PFSK-1 (cell line): Measurements from ENCODE around the gene PCDHGA1.

ENCODE experiments used
- FOXP2 ChIP-seq: optimal IDR thresholded peaks from 2 replicates; pipeline ENCODE3; 2011; ENCODE audit warnings: borderline replicate concordance, control low read depth, inconsistent platforms; ENCODE audit not compliant: insufficient read depth; ENCODE audit errors: extremely low read length, extremely low read depth
- POLR2AphosphoS5 ChIP-seq: IDR thresholded peaks from 2 replicates; pipeline ENCODE4 v1.6.1; 2012; ENCODE audit warnings: low read depth, mild to moderate bottlenecking, control low read depth, low read length, moderate library complexity
- REST ChIP-seq, 2 experiments: IDR thresholded peaks; 2 replicates each; pipeline versions ENCODE4 v1.6.1 to v1.8.0; 2011 to 2012; ENCODE audit warnings: low read depth in 2 of 2, low read length in 2 of 2, control low read depth in 1 of 2, inconsistent platforms in 1 of 2, mild to moderate bottlenecking in 1 of 2, moderate library complexity in 1 of 2; ENCODE audit not compliant: insufficient read depth in 1 of 2

- no peak for TF ChIP-seq POLR2AphosphoS5
- TF ChIP-seq REST (IDR thresholded peaks at IDR 0.05; ENCODE audit: insufficient read depth in 1 of 2, low read depth in 2 of 2, low read length in 2 of 2) = no peak
- no peak for TF ChIP-seq FOXP2
Measured at GRCh38 chr5:141510850-141511601, 180.7 kb downstream of the PCDHGA1 start.
